HG03378 (cell line): ENCODE measurements around the gene MOB3B.
"Not testable (repeated sequence)": the region's sequence is repeated elsewhere in the genome, so short reads cannot be mapped to it uniquely, and the experiment has no call there.

Experiments used
- ATAC-seq: cut with Tn5 transposase; IDR thresholded peaks from one replicate; pipeline ENCODE4 v1.9.1; 2021; ENCODE audit warnings: mild to moderate bottlenecking, moderate library complexity; ENCODE audit not compliant: unreplicated experiment

MOB3B gene

GRCh38 chr9:27451207-27451797 is 78.3 kb downstream of the MOB3B start:
- ATAC-seq: no peak

GRCh38 chr9:27450752-27451151 is 78.9 kb downstream of the MOB3B start:
- no peak for ATAC-seq

- not testable (repeated sequence) for ATAC-seq
These were observed 81.3 kb downstream of the MOB3B start for GRCh38 chr9:27448356-27448755.

GRCh38 chr9:27447031-27447683 is 82.5 kb downstream of the MOB3B start:
- ATAC-seq: no peak

GRCh38 chr9:27445688-27446087 is 83.9 kb downstream of the MOB3B start:
- no peak for ATAC-seq

GRCh38 chr9:27445057-27445595 is 84.5 kb downstream of the MOB3B start:
- no peak for ATAC-seq

- no peak for ATAC-seq
These were observed 87.2 kb downstream of the MOB3B start for GRCh38 chr9:27442464-27442863.

- ATAC-seq: peak; percentile 93
These were observed 87.9 kb downstream of the MOB3B start for GRCh38 chr9:27441741-27442070.

- no peak for ATAC-seq
These were observed 88.5 kb downstream of the MOB3B start for GRCh38 chr9:27440888-27441740.

GRCh38 chr9:27438522-27438921 is 91.1 kb downstream of the MOB3B start:
- ATAC-seq: no peak

- ATAC-seq: no peak
These were observed 91.8 kb downstream of the MOB3B start for GRCh38 chr9:27437652-27438373.

- no peak for ATAC-seq
These were observed 93.4 kb downstream of the MOB3B start for GRCh38 chr9:27436234-27436633.

GRCh38 chr9:27433631-27434325 is 95.8 kb downstream of the MOB3B start:
- no peak for ATAC-seq

GRCh38 chr9:27432308-27432707 is 97.3 kb downstream of the MOB3B start:
- no peak for ATAC-seq

- ATAC-seq: no peak
These were observed 98.0 kb downstream of the MOB3B start for GRCh38 chr9:27431543-27432147.

- ATAC-seq: no peak
These were observed 98.7 kb downstream of the MOB3B start for GRCh38 chr9:27430750-27431535.

GRCh38 chr9:27429917-27430316 is 99.7 kb downstream of the MOB3B start:
- no peak for ATAC-seq

- ATAC-seq: no peak
These were observed 100.2 kb downstream of the MOB3B start for GRCh38 chr9:27429436-27429835.

GRCh38 chr9:27428551-27428950 is 101.1 kb downstream of the MOB3B start:
- no peak for ATAC-seq
